ENCODE results near the gene CASK.
A peak's percentile ranks its signal among the peaks of the same experiment; 100 is the strongest.

CASK gene

DNA sequence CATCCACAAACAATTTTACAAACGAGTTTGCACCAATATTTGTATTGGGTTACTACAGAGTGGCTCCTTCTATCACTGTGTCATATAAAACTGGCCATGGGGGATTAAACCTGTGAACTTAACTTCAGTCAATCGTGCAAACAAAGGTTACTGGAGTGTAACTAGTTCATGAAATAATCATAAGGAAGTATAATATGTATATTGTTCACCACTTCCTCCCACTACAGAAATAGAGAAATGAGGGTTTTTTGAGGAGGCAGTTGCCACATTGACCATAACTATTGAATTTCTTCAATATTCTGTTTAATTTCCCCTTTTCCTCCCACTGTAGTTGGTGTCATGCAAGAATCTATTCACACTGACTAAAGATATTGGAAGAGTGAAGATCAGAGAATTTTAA, 199.5 kb downstream of the CASK start, which contains the start of gene GPR82:
GPR82 (plus strand) TSS at position 356 of the 400 bp plus-strand sequence. CDS start 2,846 bp downstream, outside the sequence.
- Histone ChIP-seq H3K4me1 (ENCODE audit: insufficient read depth, low read length, severe bottlenecking) (peaks cover 74% of the 10 kb centered on the region), H3K27ac (ENCODE audit: low read depth, low read length, poor library complexity, severe bottlenecking) (peak within 1 kb of the TSS; percentile 83)

DNA sequence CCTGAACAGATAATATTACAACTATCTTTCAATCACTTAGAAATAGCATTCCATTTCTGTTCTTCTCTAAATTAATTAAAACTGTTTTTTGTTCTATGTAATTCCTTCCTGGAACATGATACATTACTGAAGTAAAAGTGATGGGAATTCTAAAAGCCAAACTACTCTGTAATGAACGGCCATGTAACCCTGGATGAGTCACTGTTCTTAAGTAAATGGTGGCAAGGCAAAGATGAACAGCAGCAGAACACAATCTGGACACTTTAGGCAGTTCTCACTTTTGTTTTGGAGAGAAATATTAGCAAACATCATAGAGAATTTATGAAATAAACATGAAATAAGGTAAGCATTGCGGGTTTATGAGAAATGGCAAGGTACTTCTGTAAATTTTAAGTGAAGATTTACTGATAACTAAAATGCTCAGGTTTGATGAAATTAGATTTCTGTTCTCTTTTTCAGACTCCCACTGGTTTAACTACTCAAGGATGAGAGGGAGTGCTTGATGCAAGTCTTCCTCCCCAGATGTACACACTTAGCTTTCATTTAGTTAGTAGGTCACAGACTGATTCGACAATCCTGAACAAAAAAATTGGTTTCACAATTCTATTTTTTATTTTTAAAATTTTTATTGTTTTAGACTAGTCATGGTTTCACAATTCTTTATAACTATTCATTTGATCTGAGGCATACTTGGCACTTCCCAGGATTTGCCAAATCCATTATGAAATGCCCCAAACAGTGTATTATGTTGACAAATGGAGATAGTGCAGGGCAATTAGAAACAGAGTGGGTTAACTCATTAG, 200.3 kb downstream of the CASK start:
- peaks cover 74% of the 10 kb centered on the region for H3K4me1 ChIP-seq (ENCODE audit: insufficient read depth, low read length, severe bottlenecking)
- TF ChIP-seq EZH2 (IDR thresholded peaks at IDR 0.05; ENCODE audit: borderline replicate concordance, low read length): no peak
- TF ChIP-seq, protein P1, sequence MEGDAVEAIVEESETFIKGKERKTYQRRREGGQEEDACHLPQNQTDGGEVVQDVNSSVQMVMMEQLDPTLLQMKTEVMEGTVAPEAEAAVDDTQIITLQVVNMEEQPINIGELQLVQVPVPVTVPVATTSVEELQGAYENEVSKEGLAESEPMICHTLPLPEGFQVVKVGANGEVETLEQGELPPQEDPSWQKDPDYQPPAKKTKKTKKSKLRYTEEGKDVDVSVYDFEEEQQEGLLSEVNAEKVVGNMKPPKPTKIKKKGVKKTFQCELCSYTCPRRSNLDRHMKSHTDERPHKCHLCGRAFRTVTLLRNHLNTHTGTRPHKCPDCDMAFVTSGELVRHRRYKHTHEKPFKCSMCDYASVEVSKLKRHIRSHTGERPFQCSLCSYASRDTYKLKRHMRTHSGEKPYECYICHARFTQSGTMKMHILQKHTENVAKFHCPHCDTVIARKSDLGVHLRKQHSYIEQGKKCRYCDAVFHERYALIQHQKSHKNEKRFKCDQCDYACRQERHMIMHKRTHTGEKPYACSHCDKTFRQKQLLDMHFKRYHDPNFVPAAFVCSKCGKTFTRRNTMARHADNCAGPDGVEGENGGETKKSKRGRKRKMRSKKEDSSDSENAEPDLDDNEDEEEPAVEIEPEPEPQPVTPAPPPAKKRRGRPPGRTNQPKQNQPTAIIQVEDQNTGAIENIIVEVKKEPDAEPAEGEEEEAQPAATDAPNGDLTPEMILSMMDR (IDR thresholded peaks at IDR 0.05; ENCODE audit: low read length): no peak
- no peaks in the 10 kb centered on the region for H3K9me2 ChIP-seq (ENCODE audit: low read depth, low read length)
- H3K27ac ChIP-seq (ENCODE audit: low read depth, low read length, poor library complexity, severe bottlenecking): peak overlapping the region; percentile 83
- H3K9me3 ChIP-seq (ENCODE audit: low read length): no peaks in the 10 kb centered on the region
- H2AFZ ChIP-seq (ENCODE audit: low read length): no peak overlapping the region
- peak overlapping the region; percentile 42 for H3K4me2 ChIP-seq (ENCODE audit: low read length)
- no peaks in the 10 kb centered on the region for H3K27me3 ChIP-seq (ENCODE audit: insufficient read depth, low read length)
- H3K36me3 ChIP-seq (ENCODE audit: insufficient read depth, low read length): peaks cover 15% of the 10 kb centered on the region
- peak overlapping the region; percentile 49 for H3K4me3 ChIP-seq (ENCODE audit: low read depth, low read length, poor library complexity, severe bottlenecking)
- H3K9ac ChIP-seq (ENCODE audit: low read length): peak overlapping the region; percentile 28; the same call in 1 of the 2 replicates
- no peaks in the 10 kb centered on the region for H3F3A ChIP-seq (ENCODE audit: insufficient read depth, low read length)
- H3K79me2 ChIP-seq (ENCODE audit: insufficient read depth, low read length): no peaks in the 10 kb centered on the region
- no peaks in the 10 kb centered on the region for H4K20me1 ChIP-seq (ENCODE audit: insufficient read depth, low read length)

More for the DNA sequence above, 199.5 kb downstream of the CASK start, which contains the start of gene GPR82:
- Histone ChIP-seq H3K79me2 (ENCODE audit: insufficient read depth, low read length) (no peaks in the 10 kb centered on the region), H3K9me3 (ENCODE audit: low read length) (no peaks in the 10 kb centered on the region), H3K4me3 (ENCODE audit: low read depth, low read length, poor library complexity, severe bottlenecking) (peak within 1 kb of the TSS; percentile 49), H3K9ac (ENCODE audit: low read length) (peak within 1 kb of the TSS; percentile 28), H3F3A (ENCODE audit: insufficient read depth, low read length) (no peaks in the 10 kb centered on the region), H3K9me2 (ENCODE audit: low read depth, low read length) (no peaks in the 10 kb centered on the region), H3K4me2 (ENCODE audit: low read length) (peak within 1 kb of the TSS; percentile 42), H3K27me3 (ENCODE audit: insufficient read depth, low read length) (no peaks in the 10 kb centered on the region), H4K20me1 (ENCODE audit: insufficient read depth, low read length) (no peaks in the 10 kb centered on the region), H3K36me3 (ENCODE audit: insufficient read depth, low read length) (peaks cover 7% of the 10 kb centered on the region), H2AFZ (ENCODE audit: low read length) (no peak within 1 kb of the TSS)
- TF ChIP-seq, protein P1 (IDR thresholded peaks at IDR 0.05; ENCODE audit: low read length): no peak
- TF ChIP-seq EZH2 (IDR thresholded peaks at IDR 0.05; ENCODE audit: borderline replicate concordance, low read length): no peak

DNA sequence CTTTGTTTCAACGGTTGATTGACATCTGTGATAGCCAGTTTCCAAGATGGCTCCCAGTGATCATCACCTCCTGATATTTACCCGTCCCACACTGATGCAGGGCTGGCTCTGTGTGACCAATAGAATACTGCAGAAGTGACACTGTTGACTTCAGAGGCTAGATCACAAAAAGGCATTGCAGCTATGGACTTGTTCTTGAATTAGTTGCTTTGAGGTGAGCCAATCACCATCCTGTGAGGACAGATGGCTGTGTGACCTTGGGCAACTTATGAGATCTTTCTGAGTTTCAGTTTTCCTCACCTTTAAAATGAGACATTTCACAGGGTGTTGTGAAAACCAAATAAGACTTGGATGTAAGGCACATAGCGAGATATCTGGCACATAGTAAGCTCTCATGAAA, 201.1 kb downstream of the CASK start:
- Histone ChIP-seq H3K27ac (ENCODE audit: low read depth, low read length, poor library complexity, severe bottlenecking) (peak overlapping the region; percentile 36), H3K36me3 (ENCODE audit: insufficient read depth, low read length) (peaks cover 21% of the 10 kb centered on the region), H3K4me1 (ENCODE audit: insufficient read depth, low read length, severe bottlenecking) (peaks cover 69% of the 10 kb centered on the region), H3K79me2 (ENCODE audit: insufficient read depth, low read length) (no peaks in the 10 kb centered on the region), H3K27me3 (ENCODE audit: insufficient read depth, low read length) (no peaks in the 10 kb centered on the region), H3K9ac (ENCODE audit: low read length) (no peak overlapping the region), H4K20me1 (ENCODE audit: insufficient read depth, low read length) (no peaks in the 10 kb centered on the region), H3F3A (ENCODE audit: insufficient read depth, low read length) (no peaks in the 10 kb centered on the region), H3K9me3 (ENCODE audit: low read length) (0 out of 2 replicates have a peak, but pooled peaks cover 4% of the 10 kb centered on the region), H3K4me3 (ENCODE audit: low read depth, low read length, poor library complexity, severe bottlenecking) (no peak overlapping the region), H3K4me2 (ENCODE audit: low read length) (no peak overlapping the region), H2AFZ (ENCODE audit: low read length) (no peak overlapping the region), H3K9me2 (ENCODE audit: low read depth, low read length) (no peaks in the 10 kb centered on the region)
- TF ChIP-seq, protein P1 (IDR thresholded peaks at IDR 0.05; ENCODE audit: low read length): no peak
- TF ChIP-seq EZH2 (IDR thresholded peaks at IDR 0.05; ENCODE audit: borderline replicate concordance, low read length): no peak

Measured in OCI-LY1 (cell line).